Measurements from ENCODE around the gene ATL3.

GRCh38 chr11:63708764-63709163 is 37.6 kb upstream of the ATL3 start:
- TF ChIP-seq CTCF (IDR thresholded peaks at IDR 0.05 in 4 of 5, conservative IDR thresholded peaks at IDR 0.05 in 1 of 5) (no peak), POLR2A (IDR thresholded peaks at IDR 0.05) (no peak)

All from gastrocnemius medialis (tissue), 4 donors.